Neural cell (in vitro differentiated cells): ENCODE results near the gene GNAT2. TPM values are rescaled to one million over a fixed set of nuclear protein-coding genes. Genes with fewer than 3 reads are reported as not detected.
A peak's percentile ranks its signal among the peaks of the same experiment; 100 is the strongest.

ENCODE experiments used
- H2AFZ ChIP-seq: fragments of 200-600, 300-800 bp; sonication (generic), shearing (Covaris generic); 2 replicates; pipeline ENCODE4 v1.6.0; 2014; ENCODE audit warnings: low read depth, mild to moderate bottlenecking, antibody characterized with exemption, low read length, moderate library complexity
- H3F3A ChIP-seq: fragments of 200-600 bp; shearing (Covaris generic); 2 replicates; pipeline ENCODE4 v1.6.1; 2016; ENCODE audit warnings: mild to moderate bottlenecking, moderate library complexity, mixed read lengths, antibody characterized with exemption, low read length; ENCODE audit not compliant: insufficient read depth, poor library complexity, severe bottlenecking
- H3K27ac ChIP-seq: fragments of 200-600, 300-800 bp; sonication (generic), shearing (Covaris generic); 2 replicates; pipeline ENCODE4 v1.5.1; 2014; ENCODE audit warnings: mild to moderate bottlenecking, low read length, moderate library complexity
- H3K27me3 ChIP-seq: fragments of 300-800, 200-600 bp; sonication (generic), shearing (Covaris generic); 2 replicates; pipeline ENCODE4 v1.6.0; 2014; ENCODE audit warnings: mild to moderate bottlenecking, low read depth, low read length, moderate library complexity; ENCODE audit not compliant: insufficient read depth
- H3K36me3 ChIP-seq: fragments of 300-800, 200-600 bp; sonication (generic), shearing (Covaris generic); 2 replicates; pipeline ENCODE4 v1.5.1; 2014; ENCODE audit warnings: mild to moderate bottlenecking, antibody characterized with exemption, low read length, moderate library complexity; ENCODE audit not compliant: insufficient read depth
- H3K4me2 ChIP-seq: fragments of 300-800, 200-600 bp; sonication (generic), shearing (Covaris generic); 2 replicates; pipeline ENCODE4 v1.6.0; 2014; ENCODE audit warnings: mild to moderate bottlenecking, low read length
- H3K4me3 ChIP-seq: fragments of 300-800, 200-600 bp; sonication (generic), shearing (Covaris generic); 2 replicates; pipeline ENCODE4 v1.5.1; 2014; ENCODE audit warnings: mild to moderate bottlenecking, low read length, moderate library complexity
- H3K79me2 ChIP-seq: fragments of 200-600 bp; shearing (Covaris generic); replicated peaks from 2 replicates; pipeline ENCODE4 v1.6.0; 2014; ENCODE audit warnings: mild to moderate bottlenecking, low read length, moderate library complexity; ENCODE audit not compliant: insufficient read depth
- H3K9ac ChIP-seq: fragments of 300-800, 200-600 bp; sonication (generic), shearing (Covaris generic); 2 replicates; pipeline ENCODE4 v1.6.1; 2016; ENCODE audit warnings: mild to moderate bottlenecking, low read length, mixed read lengths
- H3K9me2 ChIP-seq: fragments of 200-600 bp; shearing (Covaris generic); 2 replicates; pipeline ENCODE4 v1.6.1; 2016; ENCODE audit warnings: mild to moderate bottlenecking, low read length, mixed read lengths; ENCODE audit not compliant: insufficient read depth
- H3K9me3 ChIP-seq: fragments of 200-600, 300-800 bp; sonication (generic), shearing (Covaris generic); 2 replicates; pipeline ENCODE4 v1.6.1; 2016; ENCODE audit warnings: mild to moderate bottlenecking, mixed run types, low read length, moderate library complexity, mixed read lengths
- H4K20me1 ChIP-seq: fragments of 200-600 bp; shearing (Covaris generic); 2 replicates; pipeline ENCODE4 v1.6.1; 2016; ENCODE audit warnings: mild to moderate bottlenecking, mixed run types; ENCODE audit not compliant: insufficient read depth
- EP300 ChIP-seq: fragments of 450-650 bp; conservative IDR thresholded peaks from 2 replicates; pipeline ENCODE4 v1.6.1; 2014; ENCODE audit warnings: antibody characterized with exemption, mild to moderate bottlenecking, moderate library complexity; ENCODE audit not compliant: poor library complexity, severe bottlenecking
- EZH2 ChIP-seq: fragments of 200-600, 300-800 bp; shearing (Covaris generic), sonication (generic); IDR thresholded peaks from 2 replicates; pipeline ENCODE4 v1.6.1; 2014; ENCODE audit warnings: antibody characterized with exemption, low read length, borderline replicate concordance, mild to moderate bottlenecking; ENCODE audit not compliant: insufficient read depth, poor library complexity, severe bottlenecking
- MXI1 ChIP-seq: fragments of 450-650 bp; conservative IDR thresholded peaks from 2 replicates; pipeline ENCODE4 v1.6.1; 2014; ENCODE audit warnings: antibody characterized with exemption, mild to moderate bottlenecking; ENCODE audit not compliant: poor library complexity, severe bottlenecking
- POLR2AphosphoS5 ChIP-seq: IDR thresholded peaks from 2 replicates; pipeline ENCODE4 v1.6.1; 2012
- RAD21 ChIP-seq: fragments of 450-650 bp; conservative IDR thresholded peaks from 2 replicates; pipeline ENCODE4 v1.6.1; 2014; ENCODE audit warnings: antibody characterized with exemption, mild to moderate bottlenecking, moderate library complexity
- SMC3 ChIP-seq: fragments of 450-650 bp; conservative IDR thresholded peaks from 2 replicates; pipeline ENCODE4 v1.6.1; 2014; ENCODE audit warnings: antibody characterized with exemption, mild to moderate bottlenecking, moderate library complexity; ENCODE audit not compliant: poor library complexity
- TAF1 ChIP-seq: IDR thresholded peaks from 2 replicates; pipeline ENCODE4 v1.6.1; 2012; ENCODE audit warnings: low read depth
- polyA plus RNA-seq: library from polyadenylated mRNA; depleted of rRNA; stranded (reverse); fragments of >200 nt; gene quantifications from 2 replicates; pipeline ENCODE4 v1.2.3, GENCODE V29; 2014
- TF ChIP-seq, protein P1 (sequence below): fragments of 450-650 bp; IDR thresholded peaks from 2 replicates; pipeline ENCODE4 v1.5.1; 2014; ENCODE audit warnings: antibody characterized with exemption, mild to moderate bottlenecking, moderate library complexity; ENCODE audit not compliant: poor library complexity, severe bottlenecking
- TF ChIP-seq, protein P2 (sequence below): IDR thresholded peaks from 2 replicates; pipeline ENCODE4 v1.6.1; 2012; ENCODE audit warnings: borderline replicate concordance

GNAT2 gene
- polyA plus RNA-seq, 1 donor from 2014 or later: 1.5 TPM

DNA sequence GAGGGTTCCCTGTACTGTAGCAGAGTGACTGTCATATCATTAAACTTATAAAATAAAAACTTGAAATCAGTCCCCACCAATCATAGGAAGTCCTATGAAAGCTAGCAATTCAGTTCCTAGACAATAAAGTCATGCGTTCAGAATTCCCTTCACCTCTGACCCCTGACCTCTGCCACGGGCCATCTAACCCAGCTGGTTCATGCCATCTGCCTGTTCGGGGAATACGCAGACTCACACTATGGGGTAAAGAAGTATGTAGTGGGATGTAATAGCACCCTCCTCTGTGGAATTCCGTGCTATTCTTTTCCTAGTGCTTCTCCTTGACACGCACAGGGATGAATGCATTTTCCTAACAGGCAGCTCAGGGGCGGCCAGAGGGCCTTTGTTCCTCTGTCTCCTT, 38.6 kb upstream of the GNAT2 start:
- Histone ChIP-seq H3K9ac (no peak overlapping the region), H3K9me2 (no peaks in the 10 kb centered on the region), H3F3A (no peaks in the 10 kb centered on the region), H4K20me1 (no peaks in the 10 kb centered on the region), H3K27me3 (no peaks in the 10 kb centered on the region), H3K79me2 (no peaks in the 10 kb centered on the region), H2AFZ (no peak overlapping the region), H3K4me2 (no peak overlapping the region), H3K27ac (no peak overlapping the region), H3K36me3 (no peaks in the 10 kb centered on the region), H3K4me3 (no peak overlapping the region), H3K9me3 (no peaks in the 10 kb centered on the region)
- TF ChIP-seq MXI1 (no peak), POLR2AphosphoS5 (no peak), EZH2 (no peak), EP300 (no peak)

DNA sequence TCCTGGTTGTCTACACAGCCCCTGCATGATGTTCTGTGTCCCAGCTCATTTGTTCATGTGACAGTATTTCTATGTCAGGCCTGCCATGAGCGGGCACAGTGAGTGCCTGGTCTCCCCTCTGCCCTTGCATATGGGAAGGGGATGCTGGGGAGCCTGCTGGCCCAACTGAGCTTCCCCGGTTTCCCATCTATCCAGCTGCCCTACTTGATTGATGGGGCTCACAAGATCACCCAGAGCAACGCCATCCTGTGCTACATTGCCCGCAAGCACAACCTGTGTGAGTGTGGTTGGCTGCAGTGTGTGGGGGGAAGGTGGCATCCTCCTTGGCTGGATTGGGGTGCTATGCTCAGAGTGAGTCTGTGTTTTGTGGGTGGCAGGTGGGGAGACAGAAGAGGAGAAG, 38.0 kb upstream of the GNAT2 start:
- H3K4me3 ChIP-seq: no peak overlapping the region
- no peaks in the 10 kb centered on the region for H3K36me3 ChIP-seq
- H3K27me3 ChIP-seq: no peaks in the 10 kb centered on the region
- no peaks in the 10 kb centered on the region for H3F3A ChIP-seq
- H4K20me1 ChIP-seq: no peaks in the 10 kb centered on the region
- H2AFZ ChIP-seq: no peak overlapping the region
- TF ChIP-seq RAD21: no peak
- no peak overlapping the region for H3K9ac ChIP-seq
- H3K27ac ChIP-seq: no peak overlapping the region
- H3K4me2 ChIP-seq: no peak overlapping the region
- no peaks in the 10 kb centered on the region for H3K9me3 ChIP-seq
- H3K79me2 ChIP-seq: no peaks in the 10 kb centered on the region
- H3K9me2 ChIP-seq: no peaks in the 10 kb centered on the region

DNA sequence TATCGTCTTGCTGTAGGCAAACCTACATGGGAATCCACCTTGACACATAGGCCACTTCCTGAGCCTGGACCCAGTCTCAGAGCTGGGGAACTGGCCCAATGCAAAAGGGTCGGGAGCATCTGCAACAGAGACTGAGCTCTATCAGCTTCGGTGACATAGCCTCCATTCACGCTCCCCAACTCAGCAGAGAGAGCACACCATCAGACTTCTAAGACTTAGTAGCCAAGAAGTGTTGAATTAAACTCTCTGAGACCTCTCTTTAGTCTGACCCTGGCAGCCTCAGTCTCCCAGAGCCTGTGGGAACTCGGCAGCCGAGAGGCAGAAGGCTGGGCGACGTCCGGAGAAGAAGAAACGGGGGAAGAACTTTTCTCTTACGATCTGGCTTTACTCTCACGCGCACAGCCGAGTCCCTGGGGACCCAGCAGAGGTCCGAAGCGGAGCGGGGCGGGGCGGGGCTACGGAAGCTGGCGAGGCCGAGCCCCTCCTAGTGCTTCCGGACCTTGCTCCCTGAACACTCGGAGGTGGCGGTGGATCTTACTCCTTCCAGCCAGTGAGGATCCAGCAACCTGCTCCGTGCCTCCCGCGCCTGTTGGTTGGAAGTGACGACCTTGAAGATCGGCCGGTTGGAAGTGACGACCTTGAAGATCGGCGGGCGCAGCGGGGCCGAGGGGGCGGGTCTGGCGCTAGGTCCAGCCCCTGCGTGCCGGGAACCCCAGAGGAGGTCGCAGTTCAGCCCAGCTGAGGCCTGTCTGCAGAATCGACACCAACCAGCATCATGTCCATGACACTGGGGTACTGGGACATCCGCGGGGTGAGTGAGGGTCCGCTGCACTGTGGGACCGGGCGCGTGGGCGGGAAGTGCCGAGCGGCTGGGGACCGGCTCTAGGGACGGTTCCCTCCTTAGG, 36.5 kb upstream of the GNAT2 start, which contains the start of gene GSTM4:
TSS of gene GSTM4 (plus strand) at position 485 of the 905 bp plus-strand sequence. CDS start at position 776, 291 bp downstream.
- Histone ChIP-seq H3K27ac (no peak within 1 kb of the TSS), H3K4me3 (peak within 1 kb of the TSS; percentile 59), H3K79me2 (no peaks in the 10 kb centered on the region), H3K9me2 (no peaks in the 10 kb centered on the region), H3K9ac (no peak within 1 kb of the TSS), H3K36me3 (no peaks in the 10 kb centered on the region), H2AFZ (no peak within 1 kb of the TSS), H3K4me2 (no peak within 1 kb of the TSS), H3K9me3 (no peaks in the 10 kb centered on the region), H4K20me1 (no peaks in the 10 kb centered on the region), H3F3A (no peaks in the 10 kb centered on the region), H3K27me3 (no peaks in the 10 kb centered on the region)
- TF ChIP-seq RAD21: no peak
- TF ChIP-seq POLR2AphosphoS5: no peak
- TF ChIP-seq SMC3: no peak
- TF ChIP-seq, protein P1, sequence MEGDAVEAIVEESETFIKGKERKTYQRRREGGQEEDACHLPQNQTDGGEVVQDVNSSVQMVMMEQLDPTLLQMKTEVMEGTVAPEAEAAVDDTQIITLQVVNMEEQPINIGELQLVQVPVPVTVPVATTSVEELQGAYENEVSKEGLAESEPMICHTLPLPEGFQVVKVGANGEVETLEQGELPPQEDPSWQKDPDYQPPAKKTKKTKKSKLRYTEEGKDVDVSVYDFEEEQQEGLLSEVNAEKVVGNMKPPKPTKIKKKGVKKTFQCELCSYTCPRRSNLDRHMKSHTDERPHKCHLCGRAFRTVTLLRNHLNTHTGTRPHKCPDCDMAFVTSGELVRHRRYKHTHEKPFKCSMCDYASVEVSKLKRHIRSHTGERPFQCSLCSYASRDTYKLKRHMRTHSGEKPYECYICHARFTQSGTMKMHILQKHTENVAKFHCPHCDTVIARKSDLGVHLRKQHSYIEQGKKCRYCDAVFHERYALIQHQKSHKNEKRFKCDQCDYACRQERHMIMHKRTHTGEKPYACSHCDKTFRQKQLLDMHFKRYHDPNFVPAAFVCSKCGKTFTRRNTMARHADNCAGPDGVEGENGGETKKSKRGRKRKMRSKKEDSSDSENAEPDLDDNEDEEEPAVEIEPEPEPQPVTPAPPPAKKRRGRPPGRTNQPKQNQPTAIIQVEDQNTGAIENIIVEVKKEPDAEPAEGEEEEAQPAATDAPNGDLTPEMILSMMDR: no peak
- TF ChIP-seq EP300: no peak
- TF ChIP-seq EZH2: no peak
- TF ChIP-seq TAF1: no peak
- TF ChIP-seq, protein P2, sequence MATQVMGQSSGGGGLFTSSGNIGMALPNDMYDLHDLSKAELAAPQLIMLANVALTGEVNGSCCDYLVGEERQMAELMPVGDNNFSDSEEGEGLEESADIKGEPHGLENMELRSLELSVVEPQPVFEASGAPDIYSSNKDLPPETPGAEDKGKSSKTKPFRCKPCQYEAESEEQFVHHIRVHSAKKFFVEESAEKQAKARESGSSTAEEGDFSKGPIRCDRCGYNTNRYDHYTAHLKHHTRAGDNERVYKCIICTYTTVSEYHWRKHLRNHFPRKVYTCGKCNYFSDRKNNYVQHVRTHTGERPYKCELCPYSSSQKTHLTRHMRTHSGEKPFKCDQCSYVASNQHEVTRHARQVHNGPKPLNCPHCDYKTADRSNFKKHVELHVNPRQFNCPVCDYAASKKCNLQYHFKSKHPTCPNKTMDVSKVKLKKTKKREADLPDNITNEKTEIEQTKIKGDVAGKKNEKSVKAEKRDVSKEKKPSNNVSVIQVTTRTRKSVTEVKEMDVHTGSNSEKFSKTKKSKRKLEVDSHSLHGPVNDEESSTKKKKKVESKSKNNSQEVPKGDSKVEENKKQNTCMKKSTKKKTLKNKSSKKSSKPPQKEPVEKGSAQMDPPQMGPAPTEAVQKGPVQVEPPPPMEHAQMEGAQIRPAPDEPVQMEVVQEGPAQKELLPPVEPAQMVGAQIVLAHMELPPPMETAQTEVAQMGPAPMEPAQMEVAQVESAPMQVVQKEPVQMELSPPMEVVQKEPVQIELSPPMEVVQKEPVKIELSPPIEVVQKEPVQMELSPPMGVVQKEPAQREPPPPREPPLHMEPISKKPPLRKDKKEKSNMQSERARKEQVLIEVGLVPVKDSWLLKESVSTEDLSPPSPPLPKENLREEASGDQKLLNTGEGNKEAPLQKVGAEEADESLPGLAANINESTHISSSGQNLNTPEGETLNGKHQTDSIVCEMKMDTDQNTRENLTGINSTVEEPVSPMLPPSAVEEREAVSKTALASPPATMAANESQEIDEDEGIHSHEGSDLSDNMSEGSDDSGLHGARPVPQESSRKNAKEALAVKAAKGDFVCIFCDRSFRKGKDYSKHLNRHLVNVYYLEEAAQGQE: no peak
- no peak for TF ChIP-seq MXI1
